Neural crest cell (in vitro differentiated cells): ENCODE data around the gene C20orf202. TPM values are rescaled to one million over a fixed set of nuclear protein-coding genes. Genes with fewer than 3 reads are reported as not detected.

Source experiments
- DNase-seq: peaks from one replicate; pipeline ENCODE4 v3.0.0; 2021; ENCODE audit warnings: low read depth, mixed read lengths, low spot score
- H3K27ac Mint-ChIP-seq: one replicate; pipeline ENCODE4 v1.8.0; 2021; ENCODE audit warnings: mild to moderate bottlenecking, mixed read lengths; ENCODE audit not compliant: unreplicated experiment
- H3K27me3 Mint-ChIP-seq: 2 replicates; pipeline ENCODE4 v1.8.0; 2021; ENCODE audit warnings: low read depth, mild to moderate bottlenecking, mixed read lengths
- H3K36me3 Mint-ChIP-seq: 2 replicates; pipeline ENCODE4 v1.8.0; 2021; ENCODE audit warnings: low read depth, mild to moderate bottlenecking, mixed read lengths
- H3K4me1 Mint-ChIP-seq: 2 replicates; pipeline ENCODE4 v1.8.0; 2021; ENCODE audit warnings: mixed read lengths
- H3K4me3 Mint-ChIP-seq: one replicate; pipeline ENCODE4 v1.8.0; 2021; ENCODE audit warnings: mild to moderate bottlenecking, mixed read lengths
- H3K9me3 Mint-ChIP-seq: 2 replicates; pipeline ENCODE4 v1.8.0; 2021; ENCODE audit warnings: mixed read lengths
- CTCF ChIP-seq: fragments of 200-600 bp; sonication (generic); conservative IDR thresholded peaks from 2 replicates; pipeline ENCODE4 v1.5.0; 2021; ENCODE audit warnings: antibody characterized with exemption, mild to moderate bottlenecking
- total RNA-seq: library from RNA; stranded (reverse); gene quantifications from 2 replicates; pipeline ENCODE4 v1.2.1, GENCODE V29; 2021

C20orf202 gene
- total RNA-seq, 1 donor from 2014 or later, result 0.23 TPM

DNA sequence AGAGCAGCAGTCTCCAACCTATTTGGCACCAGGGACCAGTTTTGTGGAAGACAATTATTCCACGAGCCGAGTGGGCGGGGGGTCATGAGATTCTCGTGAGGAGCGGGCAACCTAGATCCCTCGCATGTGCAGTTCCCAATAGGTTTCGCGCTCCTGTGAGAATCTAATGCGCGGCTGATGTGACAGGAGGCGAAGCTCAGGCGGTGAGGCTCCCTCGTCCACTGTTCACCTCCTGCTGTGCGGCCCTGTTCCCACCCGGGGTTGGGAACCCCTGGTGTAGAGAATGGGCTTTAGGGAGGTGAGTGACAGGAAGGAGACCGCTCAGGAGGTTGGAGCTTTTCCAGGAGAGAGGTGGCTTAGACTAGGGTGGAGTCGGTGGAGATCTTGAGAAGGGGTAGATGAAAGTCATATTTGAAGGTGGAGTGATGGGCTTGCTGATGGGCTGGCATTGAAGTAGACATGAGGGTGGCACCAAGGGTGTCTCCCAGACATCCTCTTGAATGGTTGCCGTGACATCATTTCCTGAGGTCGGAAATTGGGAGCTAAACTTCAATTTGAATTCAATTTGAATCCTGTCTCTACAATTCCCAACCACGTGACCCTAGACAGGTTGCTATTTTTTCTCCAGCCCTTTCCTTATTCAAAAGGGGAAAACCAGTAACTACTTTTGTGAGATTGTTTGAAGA is 21.1 kb downstream of the C20orf202 start:
- Mint-ChIP-seq H3K36me3 (no peaks in the 10 kb centered on the region), H3K27me3 (peaks cover 78% of the 10 kb centered on the region), H3K27ac (no peak overlapping the region), H3K9me3 (no peaks in the 10 kb centered on the region), H3K4me3 (peak overlapping the region; percentile 72), H3K4me1 (peaks cover 4% of the 10 kb centered on the region)
- DNase-seq, result no peak
- no peak for TF ChIP-seq CTCF

DNA sequence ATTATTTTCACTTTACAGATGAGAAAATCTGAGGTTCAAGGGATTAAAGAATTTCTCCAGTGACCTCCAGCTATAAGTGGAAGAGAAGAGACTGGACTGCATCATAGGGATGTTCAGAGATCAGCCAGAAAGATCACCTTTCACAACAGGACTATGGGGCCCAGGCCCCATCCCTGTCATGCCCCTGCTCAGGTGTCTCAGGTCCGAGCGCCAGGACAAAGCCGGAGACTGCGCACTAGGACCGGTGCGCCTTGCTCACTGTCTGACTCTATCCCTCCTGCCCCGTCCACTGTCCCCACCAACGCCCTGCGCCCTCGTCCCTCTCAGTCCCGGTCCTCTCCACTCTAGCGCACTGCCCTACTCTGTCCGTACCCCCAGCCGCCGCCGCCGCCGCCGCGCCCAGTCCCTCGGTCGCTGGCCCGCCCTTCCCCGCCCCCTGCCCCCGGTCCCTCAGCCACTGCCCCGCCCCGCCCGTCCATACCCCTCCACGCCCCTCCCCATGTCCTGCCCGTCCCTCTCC is 22.1 kb downstream of the C20orf202 start:
- H3K27ac Mint-ChIP-seq, result no peak overlapping the region
- no peak for TF ChIP-seq CTCF

GRCh38 chr20:1225783-1226654 is 22.8 kb downstream of the C20orf202 start, which contains the start of gene RAD21L1:
TSS of gene RAD21L1 (plus strand) at chr20:1226044. CDS start at chr20:1228454, 2,410 bp downstream.
- peak within 1 kb of the TSS; percentile 84 for H3K4me3 Mint-ChIP-seq
- peaks cover 10% of the 10 kb centered on the region for H3K4me1 Mint-ChIP-seq
- no peaks in the 10 kb centered on the region for H3K9me3 Mint-ChIP-seq
- H3K27ac Mint-ChIP-seq, result no peak within 1 kb of the TSS
- no peak for TF ChIP-seq CTCF
- DNase-seq, result peak; percentile 80
- no peaks in the 10 kb centered on the region for H3K36me3 Mint-ChIP-seq
- peaks cover 75% of the 10 kb centered on the region for H3K27me3 Mint-ChIP-seq

More for the DNA sequence above, 22.1 kb downstream of the C20orf202 start:
- H3K4me3 Mint-ChIP-seq, result peak overlapping the region; percentile 83
- DNase-seq, result no peak
- peaks cover 76% of the 10 kb centered on the region for H3K27me3 Mint-ChIP-seq
- peaks cover 4% of the 10 kb centered on the region for H3K4me1 Mint-ChIP-seq
- H3K36me3 Mint-ChIP-seq, result no peaks in the 10 kb centered on the region
- no peaks in the 10 kb centered on the region for H3K9me3 Mint-ChIP-seq

- H3K27ac Mint-ChIP-seq, result no peak overlapping the region
- no peak overlapping the region for H3K4me3 Mint-ChIP-seq
- no peak for TF ChIP-seq CTCF
- peaks cover 13% of the 10 kb centered on the region for H3K4me1 Mint-ChIP-seq
- H3K36me3 Mint-ChIP-seq, result no peaks in the 10 kb centered on the region
- H3K9me3 Mint-ChIP-seq, result no peaks in the 10 kb centered on the region
- peaks cover 57% of the 10 kb centered on the region for H3K27me3 Mint-ChIP-seq
- DNase-seq, result no peak
Observed at GRCh38 chr20:1229541-1229940, 26.3 kb downstream of the C20orf202 start.

- H3K9me3 Mint-ChIP-seq, result no peaks in the 10 kb centered on the region
- H3K4me3 Mint-ChIP-seq, result no peak overlapping the region
- DNase-seq, result no peak
- no peak for TF ChIP-seq CTCF
- H3K27ac Mint-ChIP-seq, result no peak overlapping the region
- H3K4me1 Mint-ChIP-seq, result peaks cover 9% of the 10 kb centered on the region
- peaks cover 46% of the 10 kb centered on the region for H3K27me3 Mint-ChIP-seq
- no peaks in the 10 kb centered on the region for H3K36me3 Mint-ChIP-seq
Observed at GRCh38 chr20:1232286-1233111, 29.2 kb downstream of the C20orf202 start.
